ENCODE data around the gene HELB.

- no peak for TF ChIP-seq CTCF (IDR thresholded peaks at IDR 0.05)
- TF ChIP-seq POLR2A (IDR thresholded peaks at IDR 0.05), result no peak
Measured at GRCh38 chr12:66304296-66304900, 2.1 kb downstream of the HELB start.

All from right lobe of liver (tissue), 4 donors.